H4 (cell line): ENCODE data around the gene GLS. TPM values are rescaled to one million over a fixed set of nuclear protein-coding genes. Genes with fewer than 3 reads are reported as not detected.

ENCODE experiments used
- DNase-seq: peaks from one replicate; pipeline ENCODE4 v3.0.0-alpha.2; 2015; ENCODE audit warnings: low spot score
- total RNA-seq: library from RNA; depleted of rRNA; stranded (reverse); fragments of >200 nt; shearing (Covaris generic); gene quantifications from 2 replicates; pipeline ENCODE4 v1.2.3, GENCODE V29; 2014; rRNA removed

GLS gene
- total RNA-seq, 1 experiment from 2014 or later: 40.2 TPM

DNA sequence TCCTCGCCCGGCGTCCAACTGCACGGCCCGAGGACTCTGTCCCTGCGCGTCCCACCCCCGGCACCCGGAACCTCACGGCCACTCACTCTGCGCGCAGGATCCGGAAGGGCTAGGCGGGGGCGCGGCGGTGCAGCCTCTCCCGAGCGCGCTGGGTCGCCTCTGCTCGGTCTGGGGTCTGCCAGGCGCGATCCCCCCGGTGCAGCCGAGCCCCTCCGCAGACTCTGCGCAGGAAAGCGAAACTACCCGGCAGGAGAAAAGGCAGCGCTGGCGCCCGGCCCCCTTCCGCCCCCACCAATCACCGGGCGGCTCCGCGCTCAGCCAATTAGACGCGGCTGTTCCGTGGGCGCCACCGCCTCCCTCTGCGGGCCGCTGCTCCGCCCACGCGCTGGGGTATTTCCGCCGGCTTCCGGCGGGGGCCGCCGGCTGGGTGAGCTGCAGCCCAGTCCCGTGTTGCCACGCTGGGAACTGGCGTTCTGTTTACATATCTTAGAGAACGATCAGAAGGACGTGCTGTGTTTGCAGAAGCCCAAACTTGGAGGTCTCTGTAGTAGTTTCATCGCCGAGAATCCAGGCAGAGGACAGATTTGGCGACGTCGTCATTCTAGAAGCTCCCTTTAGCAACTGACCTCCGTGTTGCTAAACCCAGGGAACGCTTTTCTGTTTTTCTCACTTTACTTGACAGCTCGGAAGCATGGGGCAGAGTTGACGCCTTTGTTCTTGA, 133.5 kb downstream of the GLS start, which contains the start of gene STAT1:
Gene STAT1, minus strand, starts transcription at position 240 of the 721 bp plus-strand sequence. CDS start 4,168 bp downstream, outside the sequence.
- peak; percentile 83 for DNase-seq

DNA sequence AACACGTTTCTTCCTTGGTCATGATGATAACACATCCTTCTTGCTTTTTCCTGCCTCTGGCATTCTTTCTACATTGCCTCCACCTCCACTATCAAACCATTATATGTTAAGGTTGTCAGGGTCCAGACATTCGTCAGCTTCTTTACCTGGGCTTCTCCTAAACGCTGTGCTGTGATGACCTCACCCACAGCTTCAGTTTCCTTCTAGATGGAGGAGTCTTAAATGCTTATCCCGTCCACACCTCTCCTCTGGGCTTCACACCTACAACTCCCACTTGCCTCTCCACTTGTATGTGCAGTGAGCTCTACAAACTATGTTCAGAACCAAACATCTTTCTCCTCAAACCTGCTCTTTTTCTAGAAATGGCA, 134.0 kb downstream of the GLS start:
- DNase-seq: no peak

Other genes starting within 250 kb of the GLS start
- gene NAB1, start 231.7 kb upstream of the GLS start, total RNA-seq: 22.6 and 28.7 TPM in 2 replicates
- 88.6 and 110 TPM in 2 replicates for gene STAT1, start 133.3 kb downstream of the GLS start, total RNA-seq